ENCODE measurements around the gene RPL29.

GRCh38 chr3:51983578-51984268, 12.0 kb downstream of the RPL29 start:
- TF ChIP-seq POLR2AphosphoS5 (IDR thresholded peaks at IDR 0.05; ENCODE audit: borderline replicate concordance, low read depth, low read length) = no peak
- no peak for TF ChIP-seq EZH2 (IDR thresholded peaks at IDR 0.05)
